ENCODE measurements around the gene NQO1.

NQO1 gene

GRCh38 chr16:69693916-69694315 is 32.4 kb downstream of the NQO1 start:
- Histone ChIP-seq H3K4me3 (no peak overlapping the region), H3K27ac (no peak overlapping the region)
- no peak for DNase-seq (ENCODE audit: low spot score)
- no peak for TF ChIP-seq CTCF (IDR thresholded peaks at IDR 0.05)

- no peak for DNase-seq (ENCODE audit: low spot score)
- TF ChIP-seq CTCF (IDR thresholded peaks at IDR 0.05) = no peak
- H3K27ac ChIP-seq = no peak overlapping the region
- H3K4me3 ChIP-seq = no peak overlapping the region
Measured at GRCh38 chr16:69691980-69692911, 34.1 kb downstream of the NQO1 start.

GRCh38 chr16:69688589-69688988 is 37.8 kb downstream of the NQO1 start:
- DNase-seq (ENCODE audit: low spot score) = no peak
- H3K27ac ChIP-seq = no peak overlapping the region
- H3K4me3 ChIP-seq = no peak overlapping the region
- TF ChIP-seq CTCF (IDR thresholded peaks at IDR 0.05) = no peak

GRCh38 chr16:69680358-69680757 is 46.0 kb downstream of the NQO1 start:
- Histone ChIP-seq H3K27ac (no peak overlapping the region), H3K4me3 (no peak overlapping the region)
- no peak for TF ChIP-seq CTCF (IDR thresholded peaks at IDR 0.05)
- no peak for DNase-seq (ENCODE audit: low spot score)

- H3K4me3 ChIP-seq = no peak overlapping the region
- no peak overlapping the region for H3K27ac ChIP-seq
- no peak for DNase-seq (ENCODE audit: low spot score)
- TF ChIP-seq CTCF (IDR thresholded peaks at IDR 0.05) = no peak
Measured at GRCh38 chr16:69672998-69673713, 53.2 kb downstream of the NQO1 start.

- Histone ChIP-seq H3K27ac (no peak overlapping the region), H3K4me3 (no peak overlapping the region)
- no peak for DNase-seq (ENCODE audit: low spot score)
- no peak for TF ChIP-seq CTCF (IDR thresholded peaks at IDR 0.05)
Measured at GRCh38 chr16:69672315-69672997, 53.9 kb downstream of the NQO1 start.
